Measurements from ENCODE around the gene CENPK.

GRCh38 chr5:65481635-65482295 lies 81.2 kb downstream of the CENPK start, which contains the start of gene ADAMTS6:
- TF ChIP-seq, protein P1, sequence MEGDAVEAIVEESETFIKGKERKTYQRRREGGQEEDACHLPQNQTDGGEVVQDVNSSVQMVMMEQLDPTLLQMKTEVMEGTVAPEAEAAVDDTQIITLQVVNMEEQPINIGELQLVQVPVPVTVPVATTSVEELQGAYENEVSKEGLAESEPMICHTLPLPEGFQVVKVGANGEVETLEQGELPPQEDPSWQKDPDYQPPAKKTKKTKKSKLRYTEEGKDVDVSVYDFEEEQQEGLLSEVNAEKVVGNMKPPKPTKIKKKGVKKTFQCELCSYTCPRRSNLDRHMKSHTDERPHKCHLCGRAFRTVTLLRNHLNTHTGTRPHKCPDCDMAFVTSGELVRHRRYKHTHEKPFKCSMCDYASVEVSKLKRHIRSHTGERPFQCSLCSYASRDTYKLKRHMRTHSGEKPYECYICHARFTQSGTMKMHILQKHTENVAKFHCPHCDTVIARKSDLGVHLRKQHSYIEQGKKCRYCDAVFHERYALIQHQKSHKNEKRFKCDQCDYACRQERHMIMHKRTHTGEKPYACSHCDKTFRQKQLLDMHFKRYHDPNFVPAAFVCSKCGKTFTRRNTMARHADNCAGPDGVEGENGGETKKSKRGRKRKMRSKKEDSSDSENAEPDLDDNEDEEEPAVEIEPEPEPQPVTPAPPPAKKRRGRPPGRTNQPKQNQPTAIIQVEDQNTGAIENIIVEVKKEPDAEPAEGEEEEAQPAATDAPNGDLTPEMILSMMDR (IDR thresholded peaks at IDR 0.05), result no peak
- TF ChIP-seq MXI1 (IDR thresholded peaks at IDR 0.05; ENCODE audit: low read depth, low read length) (peak; percentile 90), RAD21 (IDR thresholded peaks at IDR 0.05; ENCODE audit: low read length) (peak; percentile 39; the same call in 1 of the 2 replicates), POLR2AphosphoS5 (IDR thresholded peaks at IDR 0.05; ENCODE audit: low read depth, low read length) (peak; percentile 66), ELF1 (IDR thresholded peaks at IDR 0.05) (no peak)

Measured in SK-N-SH (cell line).